Sigmoid colon (tissue), 7 donors: Measurements from ENCODE around the gene TPSB2. TPM values are rescaled to one million over a fixed set of nuclear protein-coding genes. Genes with fewer than 3 reads are reported as not detected.
"Not testable (repeated sequence)": the region's sequence is repeated elsewhere in the genome, so short reads cannot be mapped to it uniquely, and the experiment has no call there.

Source experiments
- DNase-seq: peaks from one replicate; pipeline ENCODE4 v3.0.0-alpha.2; 2019
- H3K27ac ChIP-seq, 4 donors: fragments of 200-600 bp; sonication (generic); one replicate each; pipeline ENCODE4 v1.5.1; 2016 to 2019; ENCODE audit warnings: mild to moderate bottlenecking in 1 of 4
- H3K27me3 ChIP-seq, 3 donors: fragments of 200-600 bp; sonication (generic); one replicate each; pipeline ENCODE4 v1.5.1; 2019; ENCODE audit warnings: mild to moderate bottlenecking in 1 of 3
- H3K36me3 ChIP-seq, 4 donors: fragments of 200-600 bp; sonication (generic); one replicate each; pipeline ENCODE4 v1.5.1; 2016 to 2019
- H3K4me1 ChIP-seq, 4 donors: fragments of 200-600 bp; sonication (generic); one replicate each; pipeline ENCODE4 v1.5.1; 2017 to 2019
- H3K4me3 ChIP-seq, 4 donors: fragments of 200-600 bp; sonication (generic); one replicate each; pipeline ENCODE4 v1.5.1; 2017 to 2019; ENCODE audit warnings: mild to moderate bottlenecking in 2 of 4, moderate library complexity in 1 of 4
- H3K9me3 ChIP-seq, 4 donors: fragments of 200-600 bp in 3 of 4; sonication (generic) in 3 of 4; one replicate each; pipeline versions ENCODE4 v1.5.1 to v1.6.1; 2013 to 2019
- EP300 ChIP-seq, 4 donors: sonication (generic); formaldehyde crosslinking; IDR thresholded peaks; one replicate each; pipeline ENCODE4 v1.6.1; 2017; ENCODE audit warnings: antibody characterized with exemption in 4 of 4
- POLR2A ChIP-seq, 2 donors: fragments of 450-650 bp; IDR thresholded peaks; one replicate each; pipeline ENCODE4 v1.6.1; 2016; ENCODE audit warnings: antibody characterized with exemption in 2 of 2, mild to moderate bottlenecking in 2 of 2, moderate library complexity in 2 of 2
- POLR2AphosphoS5 ChIP-seq, 4 donors: sonication (generic); formaldehyde crosslinking; IDR thresholded peaks; one replicate each; pipeline ENCODE4 v1.6.1; 2017; ENCODE audit warnings: antibody characterized with exemption in 4 of 4
- WGBS, 2 donors: extraction: QIAGEN DNeasy Blood & Tissue Kit; methylation state at CpG; one replicate each; pipeline ENCODE4 v1.1.7; 2013; 5-methylcytosine and 5-hydroxymethylcytosine counted together
- intact Hi-C: fragments of 100-400 bp; cut with DNase I; formaldehyde crosslinking; loops from one replicate; pipeline ENCODE4 v1.15.1; 2023
- polyA plus RNA-seq, 3 donors: library from polyadenylated mRNA; stranded (reverse); fragments of 200-250 nt; gene quantifications; one replicate each; pipeline ENCODE4 v1.2.3, GENCODE V29; 2013
- total RNA-seq, 4 donors: library from RNA; depleted of rRNA; stranded (reverse); fragments of >200 nt; gene quantifications; one replicate each; pipeline ENCODE4 v1.1.0, GENCODE V29; 2016
- TF ChIP-seq, protein P1 (sequence below), 4 experiments: fragments of 450-650 bp in 3 of 4; fragments of 200-600 bp in 1 of 4; IDR thresholded peaks; one replicate each; pipeline ENCODE4 v1.5.1; 2016 to 2019; ENCODE audit warnings: antibody characterized with exemption in 4 of 4, mild to moderate bottlenecking in 3 of 4, moderate library complexity in 2 of 4
- donor health status: healthy with polysubstance abuse.
- donor health status: Bipolar disorder and iron deficiency.
- donor health status: healthy.

Gene TPSB2
- total and polyA plus RNA-seq, 7 donors: 7.9 to 182 (median 13.3) TPM

DNA sequence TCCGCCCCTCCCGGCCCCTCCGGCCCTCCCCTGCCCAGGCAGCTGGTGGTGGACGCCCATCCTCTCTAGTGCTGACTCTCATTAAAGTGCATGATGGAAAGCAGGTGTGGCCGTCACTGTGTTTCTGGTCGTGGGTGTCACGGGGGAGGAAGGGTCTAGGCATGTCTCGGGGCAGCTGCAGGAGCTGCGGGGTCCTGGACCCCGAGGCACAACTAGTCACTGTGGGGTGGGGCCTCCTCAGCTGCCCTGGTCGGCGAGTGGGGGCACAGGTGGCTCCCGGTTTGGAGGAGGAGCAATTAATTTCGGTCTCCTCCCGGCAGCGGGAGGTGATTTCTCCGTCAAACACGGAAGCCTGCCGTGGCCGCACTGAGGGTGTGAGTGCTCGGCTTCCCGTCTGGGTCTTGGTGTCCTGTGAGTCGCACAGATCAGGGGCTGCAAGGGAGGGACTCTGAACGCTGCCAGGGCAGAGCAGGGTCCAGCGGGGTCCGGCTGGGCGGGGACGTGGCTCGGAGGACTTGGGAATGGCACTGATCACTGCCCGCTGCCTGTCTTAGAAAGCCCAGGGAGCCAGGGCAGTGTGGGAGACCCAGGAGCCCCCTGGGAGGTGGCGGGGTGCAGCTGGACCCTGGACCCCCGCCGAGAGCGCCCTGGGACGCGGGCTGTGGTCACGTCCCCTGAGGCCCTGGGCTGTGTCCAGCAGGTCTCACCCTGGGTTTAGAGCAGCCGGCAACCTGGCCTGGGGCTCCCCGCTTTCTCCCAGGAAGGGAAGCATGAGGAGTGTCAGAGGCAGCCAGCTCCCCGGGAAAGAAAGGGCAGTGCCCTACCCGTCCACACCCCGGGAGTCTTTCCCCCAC, 29.1 kb upstream of the TPSB2 start:
- no peaks in the 10 kb centered on the region for H3K9me3 ChIP-seq
- H3K4me3 ChIP-seq: no peak overlapping the region
- 9 to 17% methylated on average over 42 of the region's 42 CpGs for WGBS, 2 donors
- H3K27me3 ChIP-seq: peaks cover 12 to 76% (median 48%) of the 10 kb centered on the region in 3 donors
- no peaks in the 10 kb centered on the region for H3K36me3 ChIP-seq
- DNase-seq: no peak
- no peak overlapping the region for H3K27ac ChIP-seq
- intact Hi-C loops: no loop called here
- TF ChIP-seq, protein P1, sequence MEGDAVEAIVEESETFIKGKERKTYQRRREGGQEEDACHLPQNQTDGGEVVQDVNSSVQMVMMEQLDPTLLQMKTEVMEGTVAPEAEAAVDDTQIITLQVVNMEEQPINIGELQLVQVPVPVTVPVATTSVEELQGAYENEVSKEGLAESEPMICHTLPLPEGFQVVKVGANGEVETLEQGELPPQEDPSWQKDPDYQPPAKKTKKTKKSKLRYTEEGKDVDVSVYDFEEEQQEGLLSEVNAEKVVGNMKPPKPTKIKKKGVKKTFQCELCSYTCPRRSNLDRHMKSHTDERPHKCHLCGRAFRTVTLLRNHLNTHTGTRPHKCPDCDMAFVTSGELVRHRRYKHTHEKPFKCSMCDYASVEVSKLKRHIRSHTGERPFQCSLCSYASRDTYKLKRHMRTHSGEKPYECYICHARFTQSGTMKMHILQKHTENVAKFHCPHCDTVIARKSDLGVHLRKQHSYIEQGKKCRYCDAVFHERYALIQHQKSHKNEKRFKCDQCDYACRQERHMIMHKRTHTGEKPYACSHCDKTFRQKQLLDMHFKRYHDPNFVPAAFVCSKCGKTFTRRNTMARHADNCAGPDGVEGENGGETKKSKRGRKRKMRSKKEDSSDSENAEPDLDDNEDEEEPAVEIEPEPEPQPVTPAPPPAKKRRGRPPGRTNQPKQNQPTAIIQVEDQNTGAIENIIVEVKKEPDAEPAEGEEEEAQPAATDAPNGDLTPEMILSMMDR (IDR thresholded peaks at IDR 0.05): no peak
- TF ChIP-seq POLR2A (IDR thresholded peaks at IDR 0.05): no peak
- no peak for TF ChIP-seq EP300 (IDR thresholded peaks at IDR 0.05)
- no peak for TF ChIP-seq POLR2AphosphoS5 (IDR thresholded peaks at IDR 0.05)
- H3K4me1 ChIP-seq: peaks cover 0 to 3% (median 0%) of the 10 kb centered on the region in 4 donors

DNA sequence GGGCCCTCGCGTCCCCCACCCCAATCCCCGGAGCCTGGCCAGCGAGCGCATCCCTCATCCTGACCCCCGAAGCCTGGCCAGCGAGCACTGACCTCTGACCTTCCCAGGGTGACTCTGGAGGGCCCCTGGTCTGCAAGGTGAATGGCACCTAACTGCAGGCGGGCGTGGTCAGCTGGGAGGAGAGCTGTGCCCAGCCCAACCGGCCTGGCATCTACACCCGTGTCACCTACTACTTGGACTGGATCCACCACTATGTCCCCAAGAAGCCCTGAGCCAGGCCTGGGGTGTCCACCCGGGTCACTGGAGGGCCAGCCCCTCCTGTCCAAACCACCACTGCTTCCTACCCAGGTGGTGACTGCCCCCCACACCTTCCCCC, 28.2 kb upstream of the TPSB2 start:
- H3K36me3 ChIP-seq: no peaks in the 10 kb centered on the region
- peaks cover 0 to 3% (median 0%) of the 10 kb centered on the region in 4 donors for H3K4me1 ChIP-seq
- no peak overlapping the region for H3K27ac ChIP-seq
- H3K9me3 ChIP-seq: no peaks in the 10 kb centered on the region
- no peak overlapping the region for H3K4me3 ChIP-seq
- WGBS, 2 donors: 35 to 72% methylated on average over 12 of the region's 12 CpGs
- peaks cover 12 to 71% (median 48%) of the 10 kb centered on the region in 3 donors for H3K27me3 ChIP-seq
- intact Hi-C loops: no loop called here
- TF ChIP-seq POLR2A (IDR thresholded peaks at IDR 0.05): no peak
- no peak for TF ChIP-seq POLR2AphosphoS5 (IDR thresholded peaks at IDR 0.05)
- TF ChIP-seq, protein P1 (IDR thresholded peaks at IDR 0.05): no peak
- TF ChIP-seq EP300 (IDR thresholded peaks at IDR 0.05): no peak
- DNase-seq: no peak

DNA sequence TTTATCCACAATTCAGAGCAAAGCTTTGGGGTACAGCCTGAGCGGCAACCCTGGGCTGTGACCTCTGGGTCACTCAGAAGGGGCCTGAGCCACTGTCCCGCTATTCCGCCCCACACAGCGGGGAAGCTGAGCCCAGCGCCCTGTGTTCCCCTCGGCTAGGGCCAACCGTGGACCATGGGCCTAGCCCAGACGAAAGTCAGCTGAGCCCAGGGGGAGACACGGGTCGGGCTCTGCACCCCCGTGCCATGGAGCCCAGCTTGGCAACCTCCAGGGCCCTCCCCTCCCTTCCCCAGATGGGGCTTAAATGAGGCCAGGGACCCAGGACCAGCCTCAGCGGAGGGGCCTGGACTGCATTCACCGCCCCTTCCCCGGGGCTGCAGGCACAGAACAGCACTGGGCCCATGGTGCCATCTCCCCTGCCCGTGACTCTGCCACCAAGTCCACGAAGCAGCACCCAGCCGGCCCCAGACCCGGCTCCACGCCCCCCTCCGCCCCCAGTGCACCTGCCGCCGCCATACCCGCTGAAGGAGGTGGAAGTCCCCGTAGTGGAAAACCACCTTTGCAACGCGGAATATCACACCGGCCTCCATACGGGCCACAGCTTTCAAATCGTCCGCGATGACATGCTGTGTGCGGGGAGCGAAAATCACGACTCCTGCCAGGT, 27.7 kb upstream of the TPSB2 start:
- Histone ChIP-seq H3K9me3 (no peaks in the 10 kb centered on the region), H3K4me3 (no peak overlapping the region), H3K27me3 (peaks cover 9 to 66% (median 48%) of the 10 kb centered on the region in 3 donors), H3K27ac (no peak overlapping the region), H3K4me1 (peaks cover 0 to 3% (median 0%) of the 10 kb centered on the region in 4 donors), H3K36me3 (no peaks in the 10 kb centered on the region)
- 63 to 78% methylated on average over 34 of the region's 34 CpGs for WGBS, 2 donors
- intact Hi-C loops: no loop called here
- DNase-seq: no peak
- TF ChIP-seq POLR2A (IDR thresholded peaks at IDR 0.05) (no peak), POLR2AphosphoS5 (IDR thresholded peaks at IDR 0.05) (no peak), EP300 (IDR thresholded peaks at IDR 0.05) (no peak)
- TF ChIP-seq, protein P1 (IDR thresholded peaks at IDR 0.05): no peak

DNA sequence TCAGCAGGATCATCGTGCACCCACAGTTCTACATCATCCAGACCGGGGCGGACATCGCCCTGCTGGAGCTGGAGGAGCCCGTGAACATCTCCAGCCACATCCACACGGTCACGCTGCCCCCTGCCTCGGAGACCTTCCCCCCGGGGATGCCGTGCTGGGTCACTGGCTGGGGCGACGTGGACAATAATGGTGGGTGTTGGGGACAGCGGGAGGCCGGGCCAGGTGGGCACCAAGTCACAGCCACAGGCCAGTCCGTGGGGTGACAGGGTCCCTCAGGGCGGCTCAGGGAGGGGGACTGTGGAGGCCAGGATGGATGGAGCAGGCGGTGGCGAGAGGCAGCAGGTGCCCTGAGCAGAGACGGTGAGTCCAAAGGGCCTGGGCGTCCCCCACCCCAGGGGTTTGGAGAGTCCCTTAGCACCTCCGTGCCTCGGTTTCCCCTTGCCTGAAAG, 26.9 kb upstream of the TPSB2 start:
- Histone ChIP-seq H3K36me3 (no peaks in the 10 kb centered on the region), H3K9me3 (no peaks in the 10 kb centered on the region), H3K4me3 (no peak overlapping the region), H3K27ac (no peak overlapping the region), H3K27me3 (peaks cover 9 to 58% (median 40%) of the 10 kb centered on the region in 3 donors), H3K4me1 (peaks cover 0 to 3% (median 0%) of the 10 kb centered on the region in 4 donors)
- intact Hi-C loops: no loop called here
- TF ChIP-seq POLR2A (IDR thresholded peaks at IDR 0.05) (no peak), EP300 (IDR thresholded peaks at IDR 0.05) (no peak), POLR2AphosphoS5 (IDR thresholded peaks at IDR 0.05) (no peak)
- TF ChIP-seq, protein P1 (IDR thresholded peaks at IDR 0.05): no peak
- WGBS, 2 donors: 75 to 83% methylated on average over 22 of the region's 22 CpGs
- DNase-seq: no peak

DNA sequence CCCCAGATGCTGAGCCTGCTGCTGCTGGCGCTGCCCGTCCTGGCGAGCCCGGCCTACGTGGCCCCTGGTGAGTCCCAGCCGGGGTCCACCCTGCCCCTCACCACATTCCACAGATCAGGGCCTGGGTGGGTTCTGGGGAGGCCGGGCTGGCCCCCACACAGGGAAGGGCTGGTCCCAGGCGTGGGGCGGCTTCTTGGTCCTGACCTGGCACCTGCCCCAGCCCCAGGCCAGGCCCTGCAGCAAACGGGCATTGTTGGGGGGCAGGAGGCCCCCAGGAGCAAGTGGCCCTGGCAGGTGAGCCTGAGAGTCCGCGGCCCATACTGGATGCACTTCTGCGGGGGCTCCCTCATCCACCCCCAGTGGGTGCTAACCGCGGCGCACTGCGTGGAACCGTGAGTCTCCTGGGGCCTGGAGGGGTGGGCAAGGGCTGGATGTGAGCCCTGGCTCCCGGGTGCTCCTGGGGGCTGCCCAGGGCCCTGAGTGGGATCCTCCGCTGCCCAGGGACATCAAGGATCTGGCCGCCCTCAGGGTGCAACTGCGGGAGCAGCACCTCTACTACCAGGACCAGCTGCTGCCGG, 26.4 kb upstream of the TPSB2 start:
- 77 to 80% methylated on average over 23 of the region's 23 CpGs for WGBS, 2 donors
- intact Hi-C loops: not testable (repeated sequence)
- peaks cover 9 to 53% (median 35%) of the 10 kb centered on the region in 3 donors for H3K27me3 ChIP-seq

DNA sequence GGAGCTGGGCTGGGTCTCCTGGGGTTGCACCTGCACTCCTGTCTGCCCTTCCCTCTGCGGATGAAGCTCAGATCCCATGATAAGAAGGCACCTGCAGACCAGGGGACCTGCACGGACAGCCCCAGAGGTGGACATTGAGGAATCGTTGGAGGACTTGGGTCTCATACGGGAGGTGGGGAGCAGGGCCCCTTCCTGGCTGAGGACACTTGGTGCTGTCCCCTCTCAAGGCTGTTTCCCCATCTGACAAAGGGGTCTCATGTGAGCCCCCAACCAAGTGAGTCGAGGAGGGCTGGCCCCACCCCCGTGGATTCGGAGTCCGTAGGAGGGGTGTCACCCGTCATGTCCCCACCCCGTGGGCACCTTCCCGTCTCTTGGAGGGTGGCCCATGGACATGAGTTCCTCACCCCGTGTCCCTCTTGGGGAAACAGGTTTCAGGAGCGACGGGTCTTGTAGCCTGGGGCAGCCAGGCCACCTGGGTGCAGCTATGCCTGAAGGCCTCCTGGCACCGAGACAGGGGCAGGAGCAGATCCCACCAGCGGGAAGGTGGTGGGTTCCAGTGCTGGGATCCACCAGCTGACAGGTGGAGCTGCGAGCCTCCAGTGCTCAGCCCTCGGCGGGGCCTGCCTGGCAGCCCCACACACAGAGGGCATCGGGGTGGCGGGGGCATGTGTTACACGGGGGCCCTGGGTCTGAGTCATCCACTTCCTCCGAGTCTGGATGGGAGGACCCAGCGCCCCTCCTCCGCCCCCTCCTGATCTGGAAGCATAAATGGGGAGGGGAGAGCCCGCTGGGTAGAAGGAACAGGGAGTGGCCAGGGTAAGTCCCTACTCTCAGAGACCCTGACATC, 25.5 kb upstream of the TPSB2 start, which contains the start of gene TPSD1:
TPSD1 (plus strand) TSS at position 794 of the 847 bp plus-strand sequence. CDS start 212 bp downstream, outside the sequence.
- H3K36me3 ChIP-seq, H3K4me3 ChIP-seq, H3K27ac ChIP-seq, DNase-seq, H3K9me3 ChIP-seq, H3K4me1 ChIP-seq, intact Hi-C loops: not testable (repeated sequence)
- WGBS, 2 donors: 50 to 68% methylated on average over 26 of the region's 26 CpGs
- peaks cover 9 to 44% (median 26%) of the 10 kb centered on the region in 3 donors for H3K27me3 ChIP-seq

More for the DNA sequence above, 26.4 kb upstream of the TPSB2 start:
- not testable (repeated sequence) for H3K27ac ChIP-seq, H3K4me3 ChIP-seq, DNase-seq, H3K36me3 ChIP-seq, H3K4me1 ChIP-seq, H3K9me3 ChIP-seq
